ENCODE measurements around the gene ABCB8. TPM values are rescaled to one million over a fixed set of nuclear protein-coding genes. Genes with fewer than 3 reads are reported as not detected.

The ABCB8 gene
- total and polyA plus RNA-seq, 12 donors = 16.7 to 42.2 (median 24.6) TPM

- H3K36me3 ChIP-seq = no peaks in the 10 kb centered on the region
- peaks cover 0 to 18% (median 0%) of the 10 kb centered on the region in 11 donors for H3K9me3 ChIP-seq
- no peak overlapping the region for H3K4me3 ChIP-seq
- H3K27ac ChIP-seq = peak overlapping the region in 1 of 10 donors; percentile 26
- ATAC-seq (no peak), DNase-seq (no peak)
- TF ChIP-seq, protein P1, sequence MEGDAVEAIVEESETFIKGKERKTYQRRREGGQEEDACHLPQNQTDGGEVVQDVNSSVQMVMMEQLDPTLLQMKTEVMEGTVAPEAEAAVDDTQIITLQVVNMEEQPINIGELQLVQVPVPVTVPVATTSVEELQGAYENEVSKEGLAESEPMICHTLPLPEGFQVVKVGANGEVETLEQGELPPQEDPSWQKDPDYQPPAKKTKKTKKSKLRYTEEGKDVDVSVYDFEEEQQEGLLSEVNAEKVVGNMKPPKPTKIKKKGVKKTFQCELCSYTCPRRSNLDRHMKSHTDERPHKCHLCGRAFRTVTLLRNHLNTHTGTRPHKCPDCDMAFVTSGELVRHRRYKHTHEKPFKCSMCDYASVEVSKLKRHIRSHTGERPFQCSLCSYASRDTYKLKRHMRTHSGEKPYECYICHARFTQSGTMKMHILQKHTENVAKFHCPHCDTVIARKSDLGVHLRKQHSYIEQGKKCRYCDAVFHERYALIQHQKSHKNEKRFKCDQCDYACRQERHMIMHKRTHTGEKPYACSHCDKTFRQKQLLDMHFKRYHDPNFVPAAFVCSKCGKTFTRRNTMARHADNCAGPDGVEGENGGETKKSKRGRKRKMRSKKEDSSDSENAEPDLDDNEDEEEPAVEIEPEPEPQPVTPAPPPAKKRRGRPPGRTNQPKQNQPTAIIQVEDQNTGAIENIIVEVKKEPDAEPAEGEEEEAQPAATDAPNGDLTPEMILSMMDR (IDR thresholded peaks at IDR 0.05) = no peak
- WGBS, 2 donors = 46 to 48% methylated on average over 5 of the region's 5 CpGs
- intact Hi-C loops (cut with DNase I) = loop anchor here in 9 of 10 donors (1.0 to 10.0 kb wide), 9 partner anchors 22 to 212 kb away; no protein-coding TSS in a partner anchor
- H3K4me1 ChIP-seq = peaks cover 8 to 39% (median 30%) of the 10 kb centered on the region in 9 donors
- peaks cover 0 to 40% (median 0%) of the 10 kb centered on the region in 7 donors for H3K27me3 ChIP-seq
These were observed 41.7 kb upstream of the ABCB8 start for GRCh38 chr7:150986556-150986955.

DNA sequence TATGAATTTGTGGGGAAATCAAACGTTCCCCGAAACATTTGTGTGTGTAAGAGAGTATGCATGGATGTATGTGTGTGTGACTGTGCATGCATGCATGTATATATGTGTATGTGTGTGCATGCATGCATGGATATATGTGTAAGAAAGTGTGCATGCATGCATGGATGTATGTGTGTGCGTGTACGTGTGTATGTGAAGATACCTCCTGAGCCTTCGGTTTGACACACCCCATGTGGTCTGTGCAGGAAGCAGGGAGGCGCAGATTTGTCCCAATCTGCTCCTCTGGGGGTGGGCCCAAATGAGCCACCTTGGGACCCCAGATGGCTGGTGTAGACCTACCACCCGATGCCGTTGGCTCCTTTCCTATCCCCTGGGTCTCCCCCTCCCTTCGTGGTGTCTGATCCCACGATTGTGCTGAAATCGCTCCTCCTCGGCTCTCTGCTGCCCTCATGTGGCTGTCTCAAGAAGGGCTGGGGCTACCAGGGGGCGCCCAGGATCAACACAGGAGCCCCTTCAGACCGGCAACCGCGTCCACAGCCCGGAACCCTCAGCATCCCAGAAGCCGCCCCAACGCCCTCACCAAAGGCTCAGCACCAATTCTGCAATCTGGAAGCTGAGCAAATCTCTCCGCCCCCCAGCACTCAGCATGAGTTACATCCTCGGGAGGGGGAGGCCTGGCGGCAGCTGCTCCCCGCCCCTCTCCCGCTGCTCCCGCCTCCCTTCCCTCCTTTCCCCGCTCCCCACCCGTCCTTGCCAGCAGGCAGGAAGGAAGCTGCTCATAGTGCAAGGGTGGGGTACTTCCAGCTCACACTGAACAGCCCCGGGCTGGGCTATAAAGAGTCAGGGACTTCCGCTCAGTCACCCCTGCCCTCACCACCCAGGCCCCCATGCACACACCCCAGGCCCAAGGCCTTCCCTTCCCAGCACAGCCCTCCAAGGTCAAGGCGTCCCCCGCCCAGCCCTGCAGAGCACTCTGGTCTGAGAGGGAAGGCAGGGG, 39.7 kb upstream of the ABCB8 start:
- Histone ChIP-seq H3K4me1 (peaks cover 8 to 57% (median 30%) of the 10 kb centered on the region in 9 donors), H3K27me3 (peaks cover 0 to 22% (median 0%) of the 10 kb centered on the region in 7 donors), H3K4me3 (peak overlapping the region in 3 of 10 donors; percentile 10 to 33 (median 18)), H3K9me3 (peaks cover 0 to 18% (median 0%) of the 10 kb centered on the region in 11 donors), H3K27ac (peak overlapping the region; percentile 57 to 90 (median 84)), H3K36me3 (no peaks in the 10 kb centered on the region)
- intact Hi-C loops (cut with DNase I) = loop anchor here (1.0 to 10.0 kb wide), 7 partner anchors 90 to 214 kb away; no protein-coding TSS in a partner anchor
- peak; percentile 77 to 83 for DNase-seq
- ATAC-seq = peak; percentile 45 to 78 (median 67)
- TF ChIP-seq, protein P1 (IDR thresholded peaks at IDR 0.05) = peak; percentile 82 to 96 (median 93)
- WGBS, 2 donors = 17 to 20% methylated on average over 30 of the region's 31 CpGs

GRCh38 chr7:150989456-150989855, 38.8 kb upstream of the ABCB8 start:
- DNase-seq = no peak
- Histone ChIP-seq H3K27me3 (peaks cover 0 to 22% (median 0%) of the 10 kb centered on the region in 7 donors), H3K4me1 (peaks cover 8 to 65% (median 36%) of the 10 kb centered on the region in 9 donors), H3K36me3 (no peaks in the 10 kb centered on the region), H3K4me3 (peak overlapping the region in 2 of 10 donors; percentile 18 to 33), H3K9me3 (peaks cover 0 to 18% (median 0%) of the 10 kb centered on the region in 11 donors), H3K27ac (peak overlapping the region; percentile 57 to 90 (median 84))
- WGBS, 2 donors = 28 to 36% methylated on average over 7 of the region's 7 CpGs
- intact Hi-C loops (cut with DNase I) = loop anchor here (2.0 to 10.0 kb wide), 6 partner anchors 91 to 215 kb away; no protein-coding TSS in a partner anchor
- ATAC-seq = no peak
- TF ChIP-seq, protein P1 (IDR thresholded peaks at IDR 0.05) = no peak
